Activated T-helper 17 cell treated with anti-CD3 and anti-CD28 coated beads, Interleukin-2, amount 50 U/mL, for 72 hours (primary cell): Measurements from ENCODE around the gene LRRC23. TPM values are rescaled to one million over a fixed set of nuclear protein-coding genes. Genes with fewer than 3 reads are reported as not detected.
A peak's percentile ranks its signal among the peaks of the same experiment; 100 is the strongest.

Experiments used
- ATAC-seq: fragments of 150-1000 bp; cut with Tn5 transposase; replicated peaks from 2 replicates; pipeline ENCODE4 v1.10.0; 2021; ENCODE audit warnings: mild to moderate bottlenecking, moderate library complexity
- H3K27ac Mint-ChIP-seq: one replicate; pipeline ENCODE4 v1.8.0; 2022; ENCODE audit warnings: mixed read lengths
- H3K27me3 Mint-ChIP-seq: one replicate; pipeline ENCODE4 v1.8.0; 2022; ENCODE audit warnings: mixed read lengths
- H3K36me3 Mint-ChIP-seq: one replicate; pipeline ENCODE4 v1.8.0; 2022; ENCODE audit warnings: low read depth, mild to moderate bottlenecking, mixed read lengths
- H3K4me1 Mint-ChIP-seq: one replicate; pipeline ENCODE4 v1.8.0; 2022; ENCODE audit warnings: mixed read lengths
- H3K4me3 Mint-ChIP-seq: one replicate; pipeline ENCODE4 v1.8.0; 2022; ENCODE audit warnings: mild to moderate bottlenecking, mixed read lengths
- H3K9me3 Mint-ChIP-seq: one replicate; pipeline ENCODE4 v1.8.0; 2022; ENCODE audit warnings: mixed read lengths
- total RNA-seq, 2 donors: library from RNA; stranded (reverse); gene quantifications; one replicate each; pipeline ENCODE4 v1.2.3, GENCODE V29; 2022

Gene LRRC23
- total RNA-seq, 2 donors from 2014 or later, result 4.4 to 7.6 TPM

- no peaks in the 10 kb centered on the region for H3K27me3 Mint-ChIP-seq
- H3K4me1 Mint-ChIP-seq, result peaks cover 32% of the 10 kb centered on the region
- H3K36me3 Mint-ChIP-seq, result peaks cover 76% of the 10 kb centered on the region
- no peaks in the 10 kb centered on the region for H3K9me3 Mint-ChIP-seq
- peak overlapping the region; percentile 89 for H3K4me3 Mint-ChIP-seq
- peak overlapping the region; percentile 98 for H3K27ac Mint-ChIP-seq
- no peak for ATAC-seq
Observed at GRCh38 chr12:6935371-6936193, 31.0 kb downstream of the LRRC23 start.

GRCh38 chr12:6936194-6936635 is 31.6 kb downstream of the LRRC23 start:
- H3K4me3 Mint-ChIP-seq, result peak overlapping the region; percentile 89
- no peak for ATAC-seq
- H3K9me3 Mint-ChIP-seq, result no peaks in the 10 kb centered on the region
- no peaks in the 10 kb centered on the region for H3K27me3 Mint-ChIP-seq
- H3K27ac Mint-ChIP-seq, result peak overlapping the region; percentile 98
- peaks cover 34% of the 10 kb centered on the region for H3K4me1 Mint-ChIP-seq
- peaks cover 78% of the 10 kb centered on the region for H3K36me3 Mint-ChIP-seq

DNA sequence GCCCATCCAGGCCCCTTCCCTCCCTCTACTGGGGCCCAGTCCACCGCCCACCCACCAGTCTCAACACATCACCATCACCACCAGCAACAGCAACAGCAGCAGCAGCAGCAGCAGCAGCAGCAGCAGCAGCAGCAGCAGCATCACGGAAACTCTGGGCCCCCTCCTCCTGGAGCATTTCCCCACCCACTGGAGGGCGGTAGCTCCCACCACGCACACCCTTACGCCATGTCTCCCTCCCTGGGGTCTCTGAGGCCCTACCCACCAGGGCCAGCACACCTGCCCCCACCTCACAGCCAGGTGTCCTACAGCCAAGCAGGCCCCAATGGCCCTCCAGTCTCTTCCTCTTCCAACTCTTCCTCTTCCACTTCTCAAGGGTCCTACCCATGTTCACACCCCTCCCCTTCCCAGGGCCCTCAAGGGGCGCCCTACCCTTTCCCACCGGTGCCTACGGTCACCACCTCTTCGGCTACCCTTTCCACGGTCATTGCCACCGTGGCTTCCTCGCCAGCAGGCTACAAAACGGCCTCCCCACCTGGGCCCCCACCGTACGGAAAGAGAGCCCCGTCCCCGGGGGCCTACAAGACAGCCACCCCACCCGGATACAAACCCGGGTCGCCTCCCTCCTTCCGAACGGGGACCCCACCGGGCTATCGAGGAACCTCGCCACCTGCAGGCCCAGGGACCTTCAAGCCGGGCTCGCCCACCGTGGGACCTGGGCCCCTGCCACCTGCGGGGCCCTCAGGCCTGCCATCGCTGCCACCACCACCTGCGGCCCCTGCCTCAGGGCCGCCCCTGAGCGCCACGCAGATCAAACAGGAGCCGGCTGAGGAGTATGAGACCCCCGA is 32.2 kb downstream of the LRRC23 start:
- peak overlapping the region; percentile 89 for H3K4me3 Mint-ChIP-seq
- H3K4me1 Mint-ChIP-seq, result peaks cover 34% of the 10 kb centered on the region

GRCh38 chr12:6937481-6938352 is 33.1 kb downstream of the LRRC23 start:
- Mint-ChIP-seq H3K4me3 (peak overlapping the region; percentile 89), H3K27ac (peak overlapping the region; percentile 98), H3K27me3 (no peaks in the 10 kb centered on the region), H3K9me3 (no peaks in the 10 kb centered on the region), H3K4me1 (peaks cover 26% of the 10 kb centered on the region), H3K36me3 (peaks cover 84% of the 10 kb centered on the region)
- peak; percentile 97 for ATAC-seq

More for the DNA sequence above, 32.2 kb downstream of the LRRC23 start:
- Mint-ChIP-seq H3K27me3 (no peaks in the 10 kb centered on the region), H3K27ac (peak overlapping the region; percentile 98), H3K9me3 (no peaks in the 10 kb centered on the region), H3K36me3 (peaks cover 80% of the 10 kb centered on the region)
- peak; percentile 22 for ATAC-seq

GRCh38 chr12:6938353-6939190 is 34.0 kb downstream of the LRRC23 start:
- H3K36me3 Mint-ChIP-seq, result peaks cover 84% of the 10 kb centered on the region
- no peaks in the 10 kb centered on the region for H3K27me3 Mint-ChIP-seq
- ATAC-seq, result no peak
- peak overlapping the region; percentile 89 for H3K4me3 Mint-ChIP-seq
- peaks cover 26% of the 10 kb centered on the region for H3K4me1 Mint-ChIP-seq
- peak overlapping the region; percentile 98 for H3K27ac Mint-ChIP-seq
- H3K9me3 Mint-ChIP-seq, result no peaks in the 10 kb centered on the region

- Mint-ChIP-seq H3K27ac (peak overlapping the region; percentile 81), H3K4me3 (peak overlapping the region; percentile 89), H3K27me3 (no peaks in the 10 kb centered on the region), H3K9me3 (no peaks in the 10 kb centered on the region), H3K4me1 (peaks cover 29% of the 10 kb centered on the region), H3K36me3 (peaks cover 84% of the 10 kb centered on the region)
- ATAC-seq, result no peak
Observed at GRCh38 chr12:6939191-6939540, 34.5 kb downstream of the LRRC23 start.

DNA sequence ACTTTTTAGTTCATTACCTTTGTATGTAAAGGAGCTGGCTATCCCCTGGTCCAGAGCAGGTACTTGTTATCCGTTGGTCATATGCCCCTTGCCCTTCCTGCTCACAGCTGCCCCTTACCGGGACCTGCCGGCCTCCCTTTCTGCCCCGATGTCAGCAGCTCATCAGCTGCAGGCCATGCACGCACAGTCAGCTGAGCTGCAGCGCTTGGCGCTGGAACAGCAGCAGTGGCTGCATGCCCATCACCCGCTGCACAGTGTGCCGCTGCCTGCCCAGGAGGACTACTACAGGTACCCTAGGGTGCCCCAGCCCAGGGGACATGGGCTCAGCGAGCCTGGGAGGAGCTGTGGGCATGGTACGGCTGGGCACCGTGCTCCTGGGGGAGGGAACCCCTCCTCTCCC is 36.6 kb downstream of the LRRC23 start:
- H3K4me1 Mint-ChIP-seq, result peaks cover 25% of the 10 kb centered on the region
- no peaks in the 10 kb centered on the region for H3K27me3 Mint-ChIP-seq
- no peak overlapping the region for H3K4me3 Mint-ChIP-seq
- no peak overlapping the region for H3K27ac Mint-ChIP-seq
- no peaks in the 10 kb centered on the region for H3K9me3 Mint-ChIP-seq
- H3K36me3 Mint-ChIP-seq, result peaks cover 84% of the 10 kb centered on the region
- ATAC-seq, result no peak

- Mint-ChIP-seq H3K4me1 (peaks cover 21% of the 10 kb centered on the region), H3K27me3 (no peaks in the 10 kb centered on the region), H3K4me3 (peak overlapping the region; percentile 87), H3K27ac (peak overlapping the region; percentile 100), H3K36me3 (peaks cover 84% of the 10 kb centered on the region), H3K9me3 (no peaks in the 10 kb centered on the region)
- no peak for ATAC-seq
Observed at GRCh38 chr12:6941782-6942181, 37.2 kb downstream of the LRRC23 start.

- H3K4me1 Mint-ChIP-seq, result peaks cover 24% of the 10 kb centered on the region
- no peak for ATAC-seq
- peak overlapping the region; percentile 100 for H3K27ac Mint-ChIP-seq
- H3K27me3 Mint-ChIP-seq, result no peaks in the 10 kb centered on the region
- H3K4me3 Mint-ChIP-seq, result peak overlapping the region; percentile 87
- H3K36me3 Mint-ChIP-seq, result peaks cover 85% of the 10 kb centered on the region
- no peaks in the 10 kb centered on the region for H3K9me3 Mint-ChIP-seq
Observed at GRCh38 chr12:6942331-6942665, 37.7 kb downstream of the LRRC23 start.

DNA sequence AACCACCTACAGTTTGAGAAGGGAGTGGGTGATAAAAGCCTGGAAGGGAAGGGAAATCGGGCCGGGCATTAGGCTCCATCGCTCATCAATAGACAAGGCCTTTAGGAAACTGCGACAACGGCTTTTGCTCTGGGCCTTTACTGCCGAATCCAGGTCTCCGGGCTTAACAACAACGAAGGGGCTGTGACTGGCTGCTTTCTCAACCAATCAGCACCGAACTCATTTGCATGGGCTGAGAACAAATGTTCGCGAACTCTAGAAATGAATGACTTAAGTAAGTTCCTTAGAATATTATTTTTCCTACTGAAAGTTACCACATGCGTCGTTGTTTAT is 38.7 kb downstream of the LRRC23 start:
- peak overlapping the region; percentile 100 for H3K27ac Mint-ChIP-seq
- H3K27me3 Mint-ChIP-seq, result no peaks in the 10 kb centered on the region
- no peaks in the 10 kb centered on the region for H3K9me3 Mint-ChIP-seq
- H3K4me3 Mint-ChIP-seq, result peak overlapping the region; percentile 87
- peaks cover 88% of the 10 kb centered on the region for H3K36me3 Mint-ChIP-seq
- peaks cover 28% of the 10 kb centered on the region for H3K4me1 Mint-ChIP-seq
- peak; percentile 53 for ATAC-seq

GRCh38 chr12:6943722-6944380 is 39.2 kb downstream of the LRRC23 start, which contains the start of the genes C12orf57 and RNU7-1:
C12orf57 (plus strand) TSS chr12:6944022; CDS start chr12:6944122, 100 bp downstream.
RNU7-1 (plus strand) TSS chr12:6943816.
- Mint-ChIP-seq H3K27ac (peak within 1 kb of the TSS; percentile 100), H3K36me3 (peaks cover 91% of the 10 kb centered on the region), H3K4me3 (peak within 1 kb of the TSS; percentile 87), H3K9me3 (no peaks in the 10 kb centered on the region), H3K4me1 (peaks cover 30% of the 10 kb centered on the region), H3K27me3 (no peaks in the 10 kb centered on the region)
- ATAC-seq, result peak; percentile 50

GRCh38 chr12:6944381-6945186 is 40.0 kb downstream of the LRRC23 start:
- H3K27ac Mint-ChIP-seq, result peak overlapping the region; percentile 100
- peak; percentile 59 for ATAC-seq

More at GRCh38 chr12:6944381-6945186, 40.0 kb downstream of the LRRC23 start:
- H3K9me3 Mint-ChIP-seq, result no peaks in the 10 kb centered on the region
- no peaks in the 10 kb centered on the region for H3K27me3 Mint-ChIP-seq
- H3K4me1 Mint-ChIP-seq, result peaks cover 33% of the 10 kb centered on the region
- peak overlapping the region; percentile 87 for H3K4me3 Mint-ChIP-seq
- H3K36me3 Mint-ChIP-seq, result peaks cover 91% of the 10 kb centered on the region
